H9 (cell line): ENCODE data around the gene AKT3. TPM values are rescaled to one million over a fixed set of nuclear protein-coding genes. Genes with fewer than 3 reads are reported as not detected.

ENCODE experiments used
- DNase-seq: peaks from one replicate; pipeline ENCODE4 v3.0.0-alpha.2; 2017
- H2AFZ ChIP-seq: one replicate; pipeline ENCODE4 v1.6.1; 2013; ENCODE audit warnings: mild to moderate bottlenecking, low read length, control low read depth, moderate library complexity
- H2AK5ac ChIP-seq: 2 replicates; pipeline ENCODE4 v1.6.1; 2013; ENCODE audit warnings: low read length, control low read depth, mixed read lengths; ENCODE audit not compliant: insufficient read length
- H2BK120ac ChIP-seq: one replicate; pipeline ENCODE4 v1.6.1; 2013; ENCODE audit warnings: low read depth, mild to moderate bottlenecking, low read length, control low read depth, inconsistent platforms; ENCODE audit not compliant: poor library complexity, severe bottlenecking
- H2BK12ac ChIP-seq: 2 replicates; pipeline ENCODE4 v1.6.1; 2013; ENCODE audit warnings: low read length, control low read depth, mixed read lengths, low read depth; ENCODE audit not compliant: insufficient read length
- H2BK15ac ChIP-seq: 2 replicates; pipeline ENCODE4 v1.6.1; 2013; ENCODE audit warnings: low read depth, low read length, control low read depth
- H2BK20ac ChIP-seq: one replicate; pipeline ENCODE4 v1.6.1; 2013; ENCODE audit warnings: low read depth, mild to moderate bottlenecking, low read length, control low read depth, inconsistent platforms; ENCODE audit not compliant: poor library complexity, severe bottlenecking
- H2BK5ac ChIP-seq: 2 replicates; pipeline ENCODE4 v1.6.1; 2013; ENCODE audit warnings: low read length, control low read depth, mixed read lengths; ENCODE audit not compliant: insufficient read length
- H3K14ac ChIP-seq: 2 replicates; pipeline ENCODE4 v1.6.1; 2013; ENCODE audit warnings: low read length, control low read depth; ENCODE audit not compliant: insufficient read depth
- H3K18ac ChIP-seq: 2 replicates; pipeline ENCODE4 v1.6.1; 2013; ENCODE audit warnings: low read depth, mild to moderate bottlenecking, mixed read lengths, low read length, control low read depth; ENCODE audit not compliant: insufficient read length
- H3K23ac ChIP-seq: 2 replicates; pipeline ENCODE4 v1.6.1; 2013; ENCODE audit warnings: low read length, control low read depth, mixed read lengths, low read depth; ENCODE audit not compliant: insufficient read length
- H3K23me2 ChIP-seq: 2 replicates; pipeline ENCODE4 v1.6.1; 2013; ENCODE audit warnings: low read depth, mild to moderate bottlenecking, mixed read lengths, low read length, control low read depth; ENCODE audit not compliant: insufficient read length, poor library complexity, severe bottlenecking
- H3K27ac ChIP-seq: 2 replicates; pipeline ENCODE4 v1.5.1; 2013; ENCODE audit warnings: low read length, control low read depth, mixed read lengths, low read depth; ENCODE audit not compliant: insufficient read length
- H3K27me3 ChIP-seq: 2 replicates; pipeline ENCODE4 v1.6.1; 2013; ENCODE audit warnings: low read length, control low read depth, inconsistent platforms; ENCODE audit not compliant: insufficient read depth
- H3K4ac ChIP-seq: 2 replicates; pipeline ENCODE4 v1.6.1; 2013; ENCODE audit warnings: low read depth, mild to moderate bottlenecking, control low read depth, inconsistent platforms, low read length, moderate library complexity
- H3K4me1 ChIP-seq: 2 replicates; pipeline ENCODE4 v1.6.1; 2013; ENCODE audit warnings: low read length, control low read depth, inconsistent platforms; ENCODE audit not compliant: insufficient read depth
- H3K4me2 ChIP-seq: 2 replicates; pipeline ENCODE4 v1.6.1; 2013; ENCODE audit warnings: low read length, control low read depth, mixed read lengths; ENCODE audit not compliant: insufficient read length, insufficient read depth
- H3K56ac ChIP-seq: 2 replicates; pipeline ENCODE4 v1.6.1; 2013; ENCODE audit warnings: low read depth, mild to moderate bottlenecking, mixed read lengths, low read length, control low read depth; ENCODE audit not compliant: insufficient read length
- H3K79me1 ChIP-seq: 2 replicates; pipeline ENCODE4 v1.6.1; 2013; ENCODE audit warnings: low read depth, mild to moderate bottlenecking, moderate library complexity, low read length, control low read depth, inconsistent platforms; ENCODE audit not compliant: insufficient read depth, poor library complexity, severe bottlenecking
- H3K79me2 ChIP-seq: 2 replicates; pipeline ENCODE4 v1.6.1; 2013; ENCODE audit warnings: low read length, control low read depth, inconsistent platforms; ENCODE audit not compliant: insufficient read depth
- H3K9ac ChIP-seq: 2 replicates; pipeline ENCODE4 v1.6.1; 2013; ENCODE audit warnings: low read length, control low read depth, mixed read lengths; ENCODE audit not compliant: insufficient read length; ENCODE audit errors: extremely low read depth
- H3K9me3 ChIP-seq: one replicate; pipeline ENCODE4 v1.6.1; 2013; ENCODE audit warnings: low read depth, low read length, inconsistent platforms; ENCODE audit not compliant: control insufficient read depth
- H3T11ph ChIP-seq: one replicate; pipeline ENCODE4 v1.6.1; 2013; ENCODE audit warnings: mild to moderate bottlenecking, low read length, control low read depth, inconsistent platforms
- H4K20me1 ChIP-seq: one replicate; pipeline ENCODE4 v1.6.1; 2013; ENCODE audit not compliant: control insufficient read depth, insufficient read length, insufficient read depth
- H4K5ac ChIP-seq: 2 replicates; pipeline ENCODE4 v1.6.1; 2013; ENCODE audit warnings: low read depth, mild to moderate bottlenecking, mixed read lengths, low read length, control low read depth; ENCODE audit not compliant: insufficient read length
- H4K8ac ChIP-seq: replicated peaks from 2 replicates; pipeline ENCODE4 v1.6.1; 2013; ENCODE audit warnings: low read length, control low read depth, mixed read lengths, low read depth; ENCODE audit not compliant: insufficient read length
- H4K91ac ChIP-seq: 2 replicates; pipeline ENCODE4 v1.6.1; 2013; ENCODE audit warnings: low read depth, mild to moderate bottlenecking, moderate library complexity, mixed read lengths, low read length, control low read depth; ENCODE audit not compliant: insufficient read length
- H3K27ac Mint-ChIP-seq, 3 experiments: 2 replicates in 2 of 3; 3 replicates in 1 of 3; pipeline ENCODE4 v1.8.0; 2020 to 2021; ENCODE audit warnings: mixed read lengths in 3 of 3, mild to moderate bottlenecking in 1 of 3, moderate library complexity in 1 of 3
- H3K27me3 Mint-ChIP-seq: 2 replicates; pipeline ENCODE4 v1.8.0; 2021; ENCODE audit warnings: low read depth, mild to moderate bottlenecking, moderate library complexity, mixed read lengths
- H3K36me3 Mint-ChIP-seq, 3 experiments: 2 replicates in 2 of 3; 3 replicates in 1 of 3; pipeline ENCODE4 v1.8.0; 2020 to 2021; ENCODE audit warnings: low read depth in 3 of 3, mixed read lengths in 3 of 3; ENCODE audit not compliant: insufficient read depth in 1 of 3
- H3K4me1 Mint-ChIP-seq, 2 experiments: 2 replicates each; pipeline ENCODE4 v1.8.0; 2020; ENCODE audit warnings: mixed read lengths in 2 of 2
- H3K4me3 Mint-ChIP-seq, 2 experiments: 2 replicates in 1 of 2; 3 replicates in 1 of 2; pipeline ENCODE4 v1.8.0; 2020 to 2021; ENCODE audit warnings: mild to moderate bottlenecking in 2 of 2, mixed read lengths in 2 of 2, moderate library complexity in 1 of 2
- H3K9me3 Mint-ChIP-seq, 2 experiments: 2 replicates in 1 of 2; 3 replicates in 1 of 2; pipeline ENCODE4 v1.8.0; 2020; ENCODE audit warnings: mild to moderate bottlenecking in 2 of 2, mixed read lengths in 2 of 2, moderate library complexity in 1 of 2
- CTCF ChIP-seq: fragments of 200-600 bp; sonication (generic); conservative IDR thresholded peaks from 3 replicates; pipeline ENCODE4 v1.8.0; 2021; ENCODE audit warnings: antibody characterized with exemption, mild to moderate bottlenecking
- WGBS: extraction: QIAGEN DNeasy Blood & Tissue Kit; methylation state at CpG from one replicate; pipeline ENCODE4 v1.1.7; 2013; ENCODE audit warnings: missing lambda C conversion rate, low lambda C conversion rate, mixed read lengths; ENCODE audit not compliant: insufficient read length; ENCODE audit errors: extremely low coverage; 5-methylcytosine and 5-hydroxymethylcytosine counted together
- total RNA-seq: library from RNA; stranded (reverse); gene quantifications from 2 replicates; pipeline ENCODE4 v1.2.1, GENCODE V29; 2021

Gene AKT3
- total RNA-seq, 1 experiment from 2014 or later, result 27.8 TPM

- Histone ChIP-seq H2AK5ac (no peak overlapping the region), H2AFZ (no peak overlapping the region), H2BK5ac (no peak overlapping the region), H4K5ac (no peak overlapping the region), H3T11ph (no peak overlapping the region), H3K4ac (no peak overlapping the region), H3K14ac (no peak overlapping the region), H2BK15ac (no peak overlapping the region), H3K4me2 (no peak overlapping the region), H3K23me2 (no peaks in the 10 kb centered on the region), H3K79me1 (no peaks in the 10 kb centered on the region), H3K56ac (no peak overlapping the region), H2BK12ac (no peak overlapping the region), H3K27ac (no peak overlapping the region), H2BK120ac (no peak overlapping the region), H4K91ac (no peak overlapping the region), H3K9me3 (no peaks in the 10 kb centered on the region), H3K18ac (no peak overlapping the region), H3K4me1 (peaks cover under 1% of the 10 kb centered on the region; the same call in 1 of the 2 replicates), H2BK20ac (no peak overlapping the region), H3K23ac (no peak overlapping the region), H4K8ac (no peak overlapping the region), H3K27me3 (no peaks in the 10 kb centered on the region), H3K9ac (no peak overlapping the region), H4K20me1 (no peaks in the 10 kb centered on the region), H3K79me2 (no peaks in the 10 kb centered on the region)
- no peaks in the 10 kb centered on the region for H3K9me3 Mint-ChIP-seq
- H3K4me3 Mint-ChIP-seq, result no peak overlapping the region
- no peak for DNase-seq
- TF ChIP-seq CTCF, result no peak
- H3K27ac Mint-ChIP-seq, result no peak overlapping the region
- H3K36me3 Mint-ChIP-seq, result no peaks in the 10 kb centered on the region; a peak in 1 of 7 replicates
- H3K27me3 Mint-ChIP-seq, result no peaks in the 10 kb centered on the region
- WGBS, result no CpG with 5 or more reads among the region's 3 CpGs
- H3K4me1 Mint-ChIP-seq, result peaks cover 4% of the 10 kb centered on the region in 2 experiments
These were observed 177.4 kb downstream of the AKT3 start for GRCh38 chr1:243672539-243673074.
